Skeletal muscle tissue (tissue), 4 donors: ENCODE results near the gene COMMD3. TPM values are rescaled to one million over a fixed set of nuclear protein-coding genes. Genes with fewer than 3 reads are reported as not detected.

Experiments used
- H3K27ac ChIP-seq: one replicate; pipeline ENCODE4 v1.7.0; 2013; ENCODE audit warnings: mild to moderate bottlenecking, low read depth, low read length, inconsistent platforms
- H3K27me3 ChIP-seq, 3 donors: one replicate each; pipeline ENCODE4 v1.7.0; 2013; ENCODE audit warnings: low read length in 3 of 3; ENCODE audit not compliant: control insufficient read depth in 3 of 3, insufficient read depth in 3 of 3
- H3K36me3 ChIP-seq, 3 donors: one replicate each; pipeline ENCODE4 v1.7.0; 2013; ENCODE audit warnings: low read length in 3 of 3; ENCODE audit not compliant: control insufficient read depth in 3 of 3, insufficient read depth in 3 of 3
- H3K4me1 ChIP-seq, 3 donors: one replicate each; pipeline ENCODE4 v1.7.0; 2013; ENCODE audit warnings: low read length in 3 of 3, mild to moderate bottlenecking in 3 of 3; ENCODE audit not compliant: control insufficient read depth in 3 of 3, insufficient read depth in 3 of 3
- H3K4me3 ChIP-seq, 3 donors: one replicate each; pipeline ENCODE4 v1.7.0; 2013; ENCODE audit warnings: low read length in 3 of 3
- H3K9ac ChIP-seq, 3 donors: one replicate each; pipeline ENCODE4 v1.7.0; 2013; ENCODE audit warnings: low read length in 3 of 3, mild to moderate bottlenecking in 3 of 3, moderate library complexity in 2 of 3, low read depth in 1 of 3
- H3K9me3 ChIP-seq, 3 donors: one replicate each; pipeline ENCODE4 v1.7.0; 2013; ENCODE audit warnings: low read length in 3 of 3; ENCODE audit not compliant: control insufficient read depth in 3 of 3
- total RNA-seq: library from RNA; depleted of rRNA; stranded (reverse); fragments of >200 nt; gene quantifications from one replicate; pipeline ENCODE4 v1.2.3, GENCODE V29; 2014
- donor health status: Osteomylitis.

Gene COMMD3
- total RNA-seq, 1 donor from 2014 or later: 71.5 TPM

- Histone ChIP-seq H3K27ac (no peak overlapping the region), H3K4me1 (peaks cover 17 to 31% (median 19%) of the 10 kb centered on the region in 3 donors), H3K27me3 (peaks cover 0 to 7% (median 0%) of the 10 kb centered on the region in 3 donors), H3K9me3 (no peaks in the 10 kb centered on the region), H3K4me3 (no peak overlapping the region), H3K36me3 (no peaks in the 10 kb centered on the region), H3K9ac (no peak overlapping the region)
Measured at GRCh38 chr10:22318772-22319171, 2.6 kb downstream of the COMMD3 start.

GRCh38 chr10:22319547-22319979, 3.4 kb downstream of the COMMD3 start:
- no peaks in the 10 kb centered on the region for H3K36me3 ChIP-seq
- peaks cover 18 to 39% (median 19%) of the 10 kb centered on the region in 3 donors for H3K4me1 ChIP-seq
- no peak overlapping the region for H3K9ac ChIP-seq
- H3K27me3 ChIP-seq: peaks cover 0 to 7% (median 0%) of the 10 kb centered on the region in 3 donors
- H3K4me3 ChIP-seq: peak overlapping the region; percentile 42 to 70 (median 64)
- H3K27ac ChIP-seq: peak overlapping the region; percentile 80
- no peaks in the 10 kb centered on the region for H3K9me3 ChIP-seq

GRCh38 chr10:22319980-22320558, 3.9 kb downstream of the COMMD3 start:
- Histone ChIP-seq H3K9me3 (no peaks in the 10 kb centered on the region), H3K4me3 (peak overlapping the region; percentile 42 to 70 (median 64)), H3K36me3 (no peaks in the 10 kb centered on the region), H3K4me1 (peaks cover 19 to 43% (median 22%) of the 10 kb centered on the region in 3 donors), H3K9ac (peak overlapping the region; percentile 79 to 85 (median 80)), H3K27me3 (peaks cover 0 to 7% (median 0%) of the 10 kb centered on the region in 3 donors), H3K27ac (peak overlapping the region; percentile 80)

GRCh38 chr10:22320591-22321155, 4.5 kb downstream of the COMMD3 start, which contains the start of gene BMI1:
BMI1 (plus strand) TSS chr10:22321099; CDS start chr10:22326450, 5,351 bp downstream.
- Histone ChIP-seq H3K9ac (peak within 1 kb of the TSS; percentile 79 to 95 (median 90)), H3K4me1 (peaks cover 19 to 43% (median 20%) of the 10 kb centered on the region in 3 donors), H3K9me3 (no peaks in the 10 kb centered on the region)

GRCh38 chr10:22321156-22321923, 5.2 kb downstream of the COMMD3 start:
- H3K4me1 ChIP-seq: peaks cover 19 to 43% (median 20%) of the 10 kb centered on the region in 3 donors
- H3K27ac ChIP-seq: peak overlapping the region; percentile 88
- H3K27me3 ChIP-seq: peaks cover 0 to 7% (median 0%) of the 10 kb centered on the region in 3 donors
- peak overlapping the region; percentile 71 to 95 (median 90) for H3K9ac ChIP-seq
- H3K4me3 ChIP-seq: peak overlapping the region; percentile 73 to 80 (median 79)
- no peaks in the 10 kb centered on the region for H3K36me3 ChIP-seq
- no peaks in the 10 kb centered on the region for H3K9me3 ChIP-seq

More at GRCh38 chr10:22320591-22321155, 4.5 kb downstream of the COMMD3 start, which contains the start of gene BMI1:
- peak within 1 kb of the TSS; percentile 88 for H3K27ac ChIP-seq
- H3K4me3 ChIP-seq: peak within 1 kb of the TSS; percentile 73 to 80 (median 79)
- no peaks in the 10 kb centered on the region for H3K36me3 ChIP-seq
- H3K27me3 ChIP-seq: peaks cover 0 to 7% (median 0%) of the 10 kb centered on the region in 3 donors

GRCh38 chr10:22321924-22322640, 5.9 kb downstream of the COMMD3 start:
- no peaks in the 10 kb centered on the region for H3K9me3 ChIP-seq
- peaks cover 0 to 7% (median 0%) of the 10 kb centered on the region in 3 donors for H3K27me3 ChIP-seq
- peaks cover 14 to 43% (median 20%) of the 10 kb centered on the region in 3 donors for H3K4me1 ChIP-seq
- peak overlapping the region; percentile 73 to 74 (median 74) for H3K4me3 ChIP-seq
- H3K36me3 ChIP-seq: peaks cover 0 to 6% (median 5%) of the 10 kb centered on the region in 3 donors
- H3K9ac ChIP-seq: peak overlapping the region; percentile 57 to 86 (median 78)
- no peak overlapping the region for H3K27ac ChIP-seq

GRCh38 chr10:22322641-22323160, 6.5 kb downstream of the COMMD3 start:
- Histone ChIP-seq H3K4me3 (peak overlapping the region; percentile 73 to 74 (median 74)), H3K4me1 (peaks cover 14 to 41% (median 20%) of the 10 kb centered on the region in 3 donors), H3K9me3 (no peaks in the 10 kb centered on the region), H3K36me3 (peaks cover 0 to 8% (median 6%) of the 10 kb centered on the region in 3 donors), H3K27ac (no peak overlapping the region), H3K9ac (peak overlapping the region; percentile 57 to 86 (median 78)), H3K27me3 (peaks cover 0 to 7% (median 0%) of the 10 kb centered on the region in 3 donors)

- Histone ChIP-seq H3K36me3 (peaks cover 0 to 10% (median 10%) of the 10 kb centered on the region in 3 donors), H3K4me1 (peaks cover 14 to 33% (median 20%) of the 10 kb centered on the region in 3 donors), H3K4me3 (peak overlapping the region in 1 of 3 donors; percentile 73), H3K27me3 (peaks cover 0 to 7% (median 0%) of the 10 kb centered on the region in 3 donors), H3K9ac (no peak overlapping the region), H3K27ac (no peak overlapping the region), H3K9me3 (no peaks in the 10 kb centered on the region)
Measured at GRCh38 chr10:22323538-22324305, 7.5 kb downstream of the COMMD3 start.
